GM13976 (cell line): ENCODE data around the gene PLCB1.

Source experiments
- DNase-seq: peaks from one replicate; pipeline ENCODE4 v3.0.0; 2012; ENCODE audit warnings: low spot score
- CTCF ChIP-seq: IDR thresholded peaks from 2 replicates; pipeline ENCODE4 v1.5.1; 2012; ENCODE audit warnings: borderline replicate concordance, mild to moderate bottlenecking; ENCODE audit not compliant: insufficient read depth; ENCODE audit errors: extremely low read depth, missing control alignments, control extremely low read depth
- in situ Hi-C: fragments of 300-500 bp; cut with MboI; formaldehyde crosslinking; loops from one replicate; pipeline ENCODE4 v1.12.0; 2022; ENCODE audit warnings: low sequenced_read_pairs, mixed read lengths, inconsistent platforms; ENCODE audit not compliant: unreplicated experiment

PLCB1 gene

DNA sequence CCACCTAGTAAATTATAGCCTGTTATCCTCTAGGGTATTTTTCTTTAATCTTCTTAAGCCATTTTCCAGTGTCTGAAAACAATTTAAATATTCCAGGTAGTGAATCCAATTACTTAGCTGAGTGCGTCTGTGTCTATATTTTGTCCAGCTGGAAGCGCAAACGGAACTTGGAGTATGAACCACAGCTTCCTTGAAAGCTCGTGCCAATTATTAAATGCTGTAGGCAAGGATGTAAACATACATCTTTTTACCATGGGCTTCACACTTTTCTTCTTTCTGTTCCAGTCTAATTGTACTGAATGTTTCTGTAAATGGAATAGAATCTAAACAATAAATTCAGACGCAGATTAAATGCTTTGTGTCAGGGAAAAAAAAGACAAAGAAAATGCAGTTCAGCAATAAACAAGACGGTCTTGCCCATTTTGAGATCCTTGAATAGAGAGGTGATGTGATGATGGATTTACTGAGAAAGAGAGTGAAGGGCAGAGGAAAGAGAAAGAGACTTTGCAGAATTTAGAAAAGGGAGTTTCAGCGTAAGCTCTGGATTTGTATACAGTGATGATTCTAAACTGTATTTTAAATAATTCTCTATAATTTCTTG is 1.9 kb downstream of the PLCB1 start:
- TF ChIP-seq CTCF: no peak
- in situ Hi-C loops: loop anchor here (25.0 kb wide), 1 partner anchor 578 kb away; no protein-coding TSS in a partner anchor
- DNase-seq: no peak

GRCh38 chr20:8139899-8140298 is 7.8 kb downstream of the PLCB1 start:
- DNase-seq: no peak
- in situ Hi-C loops: loop anchor here (25.0 kb wide), 1 partner anchor 572 kb away; no protein-coding TSS in a partner anchor
- TF ChIP-seq CTCF: no peak

- no peak for TF ChIP-seq CTCF
- in situ Hi-C loops: loop anchor here (25.0 kb wide), 1 partner anchor 569 kb away; no protein-coding TSS in a partner anchor
- no peak for DNase-seq
Measured at GRCh38 chr20:8143474-8143873, 11.4 kb downstream of the PLCB1 start.

- in situ Hi-C loops: loop anchor here (25.0 kb wide), 1 partner anchor 568 kb away; no protein-coding TSS in a partner anchor
Measured at GRCh38 chr20:8144282-8145245, 12.5 kb downstream of the PLCB1 start.

DNA sequence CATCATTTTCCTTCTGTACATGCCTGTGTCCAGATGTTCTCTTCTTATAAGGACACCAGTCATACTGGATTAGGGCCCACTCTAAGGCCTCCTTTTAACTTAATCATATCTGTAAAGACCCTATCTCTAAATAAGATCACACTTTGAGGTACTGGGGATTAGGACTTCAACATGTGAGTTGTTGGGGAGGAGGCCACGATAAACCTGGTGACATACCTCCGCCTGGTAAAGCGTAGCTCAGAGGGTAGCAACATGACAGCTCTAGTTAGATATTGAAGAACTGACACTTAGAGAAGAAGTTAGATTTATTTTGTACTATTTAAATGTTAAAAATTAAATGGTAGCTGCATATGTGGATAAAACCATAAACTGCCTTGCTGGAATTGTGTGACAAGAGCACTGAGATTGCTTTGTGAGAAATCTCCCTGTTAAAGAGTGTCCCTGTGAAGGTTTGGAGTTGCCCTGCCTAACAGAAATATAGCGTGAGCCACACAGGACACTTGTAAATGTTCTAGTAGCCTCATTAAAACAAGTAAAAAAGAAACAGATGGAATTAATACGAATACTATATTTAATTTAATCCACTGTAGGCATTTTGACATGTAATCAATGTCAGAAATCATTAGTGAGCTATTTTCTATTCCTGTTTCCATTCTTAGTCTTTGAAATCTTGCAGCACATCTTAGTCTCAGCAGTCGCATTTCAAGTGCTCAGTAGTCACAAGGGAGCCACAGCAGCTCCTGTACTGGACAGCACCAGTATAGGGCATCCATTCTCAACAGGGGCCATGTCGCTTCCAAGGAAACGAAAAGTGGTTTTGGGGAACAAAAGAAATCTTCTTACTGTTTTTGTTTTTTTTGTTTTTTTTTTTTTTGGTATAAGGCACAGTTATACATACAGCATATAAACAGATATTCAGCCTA is 13.4 kb downstream of the PLCB1 start:
- TF ChIP-seq CTCF: no peak
- no peak for DNase-seq
- in situ Hi-C loops: loop anchor here (25.0 kb wide), 1 partner anchor 567 kb away; no protein-coding TSS in a partner anchor

More at GRCh38 chr20:8144282-8145245, 12.5 kb downstream of the PLCB1 start:
- no peak for DNase-seq
- TF ChIP-seq CTCF: no peak
